Measurements from ENCODE around the gene KEAP1. TPM values are rescaled to one million over a fixed set of nuclear protein-coding genes. Genes with fewer than 3 reads are reported as not detected.

KEAP1 gene
- total RNA-seq, 1 donor from 2014 or later = 69.1 TPM

GRCh38 chr19:10548746-10549276 is 45.7 kb upstream of the KEAP1 start:
- Histone ChIP-seq H3K27me3 (no peaks in the 10 kb centered on the region), H3K4me3 (no peak overlapping the region), H3K4me1 (peaks cover 10% of the 10 kb centered on the region), H3K27ac (no peak overlapping the region), H3K36me3 (peaks cover 79% of the 10 kb centered on the region), H3K9me3 (no peaks in the 10 kb centered on the region)
- no peak for DNase-seq
- no peak for ATAC-seq
- intact Hi-C loops (cut with DNase I) = no loop called here
- no peak for TF ChIP-seq CTCF (IDR thresholded peaks at IDR 0.05)

DNA sequence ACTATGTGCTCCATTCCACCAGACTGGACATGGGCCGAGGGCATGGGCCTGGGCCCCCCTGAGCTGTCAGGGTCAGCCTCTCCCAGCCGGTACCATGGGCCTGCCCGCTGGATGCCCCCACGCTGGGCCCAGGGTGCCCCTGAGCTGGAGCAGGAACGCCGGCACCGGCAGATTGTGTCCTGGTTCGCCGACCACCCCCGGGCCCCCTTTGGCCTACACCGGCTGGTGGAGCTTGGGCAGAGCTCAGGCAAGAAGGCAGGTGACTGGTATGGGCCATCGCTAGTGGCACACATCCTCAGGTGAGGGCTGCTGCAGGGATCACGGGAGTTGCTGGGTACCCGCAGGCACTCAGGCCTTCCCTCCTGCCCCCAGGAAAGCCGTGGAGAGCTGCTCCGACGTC is 43.7 kb upstream of the KEAP1 start:
- ATAC-seq = no peak
- H3K4me1 ChIP-seq = peaks cover 15% of the 10 kb centered on the region
- H3K36me3 ChIP-seq = peaks cover 59% of the 10 kb centered on the region
- H3K27ac ChIP-seq = no peak overlapping the region
- no peak for TF ChIP-seq CTCF (IDR thresholded peaks at IDR 0.05)
- intact Hi-C loops (cut with DNase I) = no loop called here
- no peaks in the 10 kb centered on the region for H3K27me3 ChIP-seq
- no peak for DNase-seq
- H3K4me3 ChIP-seq = no peak overlapping the region
- H3K9me3 ChIP-seq = no peaks in the 10 kb centered on the region

- no peaks in the 10 kb centered on the region for H3K27me3 ChIP-seq
- H3K27ac ChIP-seq = peak overlapping the region; percentile 91
- H3K36me3 ChIP-seq = peaks cover 41% of the 10 kb centered on the region
- intact Hi-C loops (cut with DNase I) = no loop called here
- H3K4me1 ChIP-seq = peaks cover 15% of the 10 kb centered on the region
- H3K9me3 ChIP-seq = no peaks in the 10 kb centered on the region
- peak overlapping the region; percentile 88 for H3K4me3 ChIP-seq
- DNase-seq (no peak), ATAC-seq (no peak)
- TF ChIP-seq CTCF (IDR thresholded peaks at IDR 0.05) = no peak
Measured at GRCh38 chr19:10544753-10545251, 41.6 kb upstream of the KEAP1 start.

DNA sequence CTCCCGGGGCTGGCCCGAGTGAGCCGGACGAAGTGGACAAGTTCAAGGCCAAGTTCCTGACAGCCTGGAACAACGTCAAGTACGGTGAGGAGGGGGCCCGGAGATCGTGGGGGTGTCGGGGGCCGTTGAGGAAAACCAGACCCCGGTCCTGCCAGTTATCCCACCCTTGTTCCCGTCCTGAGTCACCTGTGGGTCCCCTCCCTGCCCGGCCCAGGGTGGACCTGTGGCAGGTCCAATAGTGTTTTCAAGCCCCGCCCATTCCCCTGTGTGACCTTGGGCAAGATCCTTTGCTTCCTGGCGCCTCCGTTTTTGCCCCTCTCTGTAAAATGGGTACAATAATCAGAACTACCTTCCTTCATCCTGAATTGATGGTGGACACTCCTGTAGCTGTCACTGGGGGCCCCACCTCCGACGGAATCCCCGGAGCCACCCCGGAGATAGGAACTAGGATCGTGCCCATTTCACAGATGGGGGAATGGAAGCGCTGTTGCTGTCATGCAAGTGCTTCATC is 41.1 kb upstream of the KEAP1 start:
- no peaks in the 10 kb centered on the region for H3K27me3 ChIP-seq
- H3K27ac ChIP-seq = peak overlapping the region; percentile 91
- peak overlapping the region; percentile 88 for H3K4me3 ChIP-seq
- no peak for TF ChIP-seq CTCF (IDR thresholded peaks at IDR 0.05)
- intact Hi-C loops (cut with DNase I) = no loop called here
- H3K36me3 ChIP-seq = peaks cover 36% of the 10 kb centered on the region
- peaks cover 15% of the 10 kb centered on the region for H3K4me1 ChIP-seq
- H3K9me3 ChIP-seq = no peaks in the 10 kb centered on the region
- ATAC-seq = peak; percentile 36
- peak; percentile 73 for DNase-seq

DNA sequence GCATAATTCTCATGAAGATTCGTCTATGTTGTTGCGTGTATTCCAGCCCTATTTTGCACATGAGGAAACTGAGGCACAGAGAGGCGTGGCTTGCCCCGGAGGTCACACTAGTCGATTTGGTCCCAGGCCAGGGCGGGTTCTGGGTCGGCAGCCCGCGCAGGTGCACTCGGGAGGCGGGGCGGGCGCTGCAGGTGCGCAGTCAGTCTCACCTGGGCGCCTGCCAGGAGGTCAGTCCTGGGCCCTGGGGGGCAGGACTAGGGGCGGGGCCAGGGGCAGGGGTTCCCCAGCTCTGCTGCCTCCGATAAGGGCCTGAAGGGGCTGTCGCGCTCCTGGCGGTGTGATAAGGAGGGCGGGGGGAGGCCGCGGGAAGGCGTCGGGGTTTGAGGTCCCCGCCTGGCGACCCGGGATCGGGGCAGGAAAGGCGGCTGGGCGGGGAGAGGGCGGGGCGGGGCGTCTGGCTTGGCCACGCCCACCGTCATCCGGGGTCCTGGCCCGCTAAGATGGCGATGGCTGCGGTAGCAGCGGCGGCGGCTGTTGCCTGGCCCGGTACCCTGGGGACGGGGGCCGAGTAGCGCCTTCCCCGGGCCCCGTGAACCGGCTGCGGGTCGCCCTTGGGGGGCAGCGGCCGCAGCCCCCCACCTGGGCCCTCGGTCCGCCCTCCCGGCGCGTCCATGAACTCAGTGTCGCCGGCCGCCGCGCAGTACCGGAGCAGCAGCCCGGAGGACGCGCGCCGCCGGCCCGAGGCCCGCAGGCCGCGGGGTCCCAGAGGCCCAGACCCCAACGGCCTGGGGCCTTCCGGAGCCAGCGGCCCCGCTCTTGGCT is 40.5 kb upstream of the KEAP1 start, which contains the start of gene ATG4D:
ATG4D (plus strand) TSS at position 485 of the 822 bp plus-strand sequence; CDS start at position 672, 187 bp downstream.
- DNase-seq = peak; percentile 96
- Histone ChIP-seq H3K36me3 (peaks cover 30% of the 10 kb centered on the region), H3K4me1 (peaks cover 15% of the 10 kb centered on the region), H3K9me3 (no peaks in the 10 kb centered on the region), H3K27me3 (no peaks in the 10 kb centered on the region), H3K27ac (peak within 1 kb of the TSS; percentile 91), H3K4me3 (peak within 1 kb of the TSS; percentile 88)
- TF ChIP-seq CTCF (IDR thresholded peaks at IDR 0.05) = no peak
- intact Hi-C loops (cut with DNase I) = no loop called here
- ATAC-seq = peak; percentile 94

Data from upper lobe of right lung (tissue), 1 donor.